22Rv1 (cell line): ENCODE measurements around the gene MALL.
"Not testable (repeated sequence)": the region's sequence is repeated elsewhere in the genome, so short reads cannot be mapped to it uniquely, and the experiment has no call there.

ENCODE experiments used
- ZFX ChIP-seq: fragments of 450-650 bp; IDR thresholded peaks from 2 replicates; pipeline ENCODE4 v1.6.1; 2017; ENCODE audit warnings: antibody characterized with exemption, borderline replicate concordance
- TF ChIP-seq, protein P1 (sequence below): fragments of 450-650 bp; IDR thresholded peaks from 2 replicates; pipeline ENCODE4 v1.5.1; 2017; ENCODE audit warnings: mild to moderate bottlenecking

- TF ChIP-seq, protein P1, sequence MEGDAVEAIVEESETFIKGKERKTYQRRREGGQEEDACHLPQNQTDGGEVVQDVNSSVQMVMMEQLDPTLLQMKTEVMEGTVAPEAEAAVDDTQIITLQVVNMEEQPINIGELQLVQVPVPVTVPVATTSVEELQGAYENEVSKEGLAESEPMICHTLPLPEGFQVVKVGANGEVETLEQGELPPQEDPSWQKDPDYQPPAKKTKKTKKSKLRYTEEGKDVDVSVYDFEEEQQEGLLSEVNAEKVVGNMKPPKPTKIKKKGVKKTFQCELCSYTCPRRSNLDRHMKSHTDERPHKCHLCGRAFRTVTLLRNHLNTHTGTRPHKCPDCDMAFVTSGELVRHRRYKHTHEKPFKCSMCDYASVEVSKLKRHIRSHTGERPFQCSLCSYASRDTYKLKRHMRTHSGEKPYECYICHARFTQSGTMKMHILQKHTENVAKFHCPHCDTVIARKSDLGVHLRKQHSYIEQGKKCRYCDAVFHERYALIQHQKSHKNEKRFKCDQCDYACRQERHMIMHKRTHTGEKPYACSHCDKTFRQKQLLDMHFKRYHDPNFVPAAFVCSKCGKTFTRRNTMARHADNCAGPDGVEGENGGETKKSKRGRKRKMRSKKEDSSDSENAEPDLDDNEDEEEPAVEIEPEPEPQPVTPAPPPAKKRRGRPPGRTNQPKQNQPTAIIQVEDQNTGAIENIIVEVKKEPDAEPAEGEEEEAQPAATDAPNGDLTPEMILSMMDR: not testable (repeated sequence)
- not testable (repeated sequence) for TF ChIP-seq ZFX
Measured at GRCh38 chr2:110154828-110155227, 39.2 kb upstream of the MALL start.
